Keratinocyte (primary cell): ENCODE measurements around the gene GALNT13. TPM values are rescaled to one million over a fixed set of nuclear protein-coding genes. Genes with fewer than 3 reads are reported as not detected.

Source experiments
- DNase-seq: peaks from one replicate; pipeline ENCODE4 v3.0.0-alpha.2; 2011; ENCODE audit warnings: low read depth, missing footprints, low spot score
- FAIRE-seq: peaks from 2 replicates; lab custom pipeline; 2011; peaks lifted over from hg19 to GRCh38; lab: Jason Lieb, UNC
- H2AFZ ChIP-seq: 2 replicates; pipeline ENCODE4 v1.6.0; 2012; ENCODE audit warnings: low read length, control low read depth, inconsistent platforms; ENCODE audit not compliant: control insufficient read depth
- H3K27ac ChIP-seq: 2 replicates; pipeline ENCODE4 v1.5.1; 2011; ENCODE audit warnings: low read length; ENCODE audit not compliant: control insufficient read depth, insufficient read depth
- H3K27me3 ChIP-seq: 3 replicates; pipeline ENCODE4 v1.6.0; 2011; ENCODE audit warnings: low read length; ENCODE audit not compliant: control insufficient read depth, insufficient read depth; ENCODE audit errors: extremely low read depth
- H3K36me3 ChIP-seq, 2 experiments: 2 replicates in 1 of 2; 3 replicates in 1 of 2; pipeline ENCODE4 v1.5.1; 2011; ENCODE audit warnings: low read length in 2 of 2, mild to moderate bottlenecking in 1 of 2; ENCODE audit not compliant: control insufficient read depth in 2 of 2, insufficient read depth in 2 of 2; ENCODE audit errors: extremely low read depth in 1 of 2
- H3K4me1 ChIP-seq: 3 replicates; pipeline ENCODE4 v1.5.1; 2011; ENCODE audit warnings: low read length; ENCODE audit not compliant: control insufficient read depth, insufficient read depth; ENCODE audit errors: extremely low read depth
- H3K4me2 ChIP-seq: 3 replicates; pipeline ENCODE4 v1.6.0; 2011; ENCODE audit warnings: low read depth, low read length; ENCODE audit not compliant: control insufficient read depth, insufficient read depth; ENCODE audit errors: extremely low read depth
- H3K4me3 ChIP-seq, 3 experiments: fragments of 200-600 bp in 1 of 3; sonication (generic) in 1 of 3; 2 replicates in 2 of 3; 3 replicates in 1 of 3; pipeline ENCODE4 v1.5.1; 2011 to 2016; ENCODE audit warnings: low read length in 3 of 3, mild to moderate bottlenecking in 3 of 3, control low read depth in 2 of 3, inconsistent platforms in 1 of 3, low read depth in 1 of 3, mixed read lengths in 1 of 3, mixed run types in 1 of 3, moderate library complexity in 1 of 3; ENCODE audit not compliant: control insufficient read depth in 2 of 3, insufficient read depth in 2 of 3; ENCODE audit errors: extremely low read depth in 1 of 3
- H3K79me2 ChIP-seq: 2 replicates; pipeline ENCODE4 v1.6.0; 2012; ENCODE audit warnings: low read length; ENCODE audit not compliant: control insufficient read depth, insufficient read depth
- H3K9ac ChIP-seq: 3 replicates; pipeline ENCODE4 v1.6.0; 2011; ENCODE audit warnings: low read length; ENCODE audit not compliant: control insufficient read depth, insufficient read depth; ENCODE audit errors: extremely low read depth
- H3K9me1 ChIP-seq: 3 replicates; pipeline ENCODE4 v1.6.0; 2011; ENCODE audit warnings: low read length; ENCODE audit not compliant: control insufficient read depth, insufficient read depth; ENCODE audit errors: extremely low read depth
- H3K9me3 ChIP-seq: 2 replicates; pipeline ENCODE4 v1.5.1; 2012; ENCODE audit warnings: low read depth, low read length; ENCODE audit not compliant: control insufficient read depth
- H4K20me1 ChIP-seq: 3 replicates; pipeline ENCODE4 v1.6.0; 2011; ENCODE audit warnings: low read length; ENCODE audit not compliant: control insufficient read depth, insufficient read depth; ENCODE audit errors: extremely low read depth
- CTCF ChIP-seq, 3 experiments: IDR thresholded peaks in 1 of 3; conservative IDR thresholded peaks in 1 of 3; optimal IDR thresholded peaks in 1 of 3; 2 replicates in 2 of 3; 3 replicates in 1 of 3; pipeline versions ENCODE3 to v1.5.1; 2011; ENCODE audit warnings: low read length in 3 of 3, mild to moderate bottlenecking in 3 of 3, moderate library complexity in 2 of 3, control low read depth in 1 of 3, inconsistent platforms in 1 of 3; ENCODE audit not compliant: insufficient read depth in 2 of 3; ENCODE audit errors: extremely low read depth in 1 of 3
- EZH2 ChIP-seq: IDR thresholded peaks from one replicate; pipeline ENCODE4 v1.6.1; 2012; ENCODE audit warnings: inconsistent platforms, mild to moderate bottlenecking, low read length, moderate library complexity
- dilution Hi-C: fragments of 300-500 bp; cut with MboI; formaldehyde crosslinking; loops from one replicate; pipeline ENCODE4 v1.7.0; 2020; ENCODE audit warnings: low sequenced_read_pairs; ENCODE audit not compliant: extremely low pct_ligation_motif_present
- polyA plus RNA-seq, 5 experiments: library from polyadenylated mRNA; depleted of rRNA in 3 of 5; stranded (reverse) in 3 of 5; stranded (forward) in 1 of 5; unstranded in 1 of 5; fragments of >200 nt; gene quantifications; 1 replicate in 1 of 5; 2 replicates in 3 of 5; 3 replicates in 1 of 5; pipeline versions ENCODE4 v1.2.1 to v1.2.3, GENCODE V29; 2011 to 2012; ENCODE audit warnings: missing spikeins in 2 of 5, low read depth in 1 of 5, low replicate concordance in 1 of 5

GALNT13 gene
- polyA plus RNA-seq, 1 donor (not counting 4 experiments of a cell fraction or from before 2014, with no cell fraction given): not detected

GRCh38 chr2:154133823-154134222 lies 262.1 kb downstream of the GALNT13 start:
- no peak overlapping the region for H3K9ac ChIP-seq
- no peak overlapping the region for H3K4me3 ChIP-seq
- H3K4me1 ChIP-seq: no peaks in the 10 kb centered on the region
- no peak overlapping the region for H2AFZ ChIP-seq
- H3K9me3 ChIP-seq: no peaks in the 10 kb centered on the region
- no peaks in the 10 kb centered on the region for H4K20me1 ChIP-seq
- FAIRE-seq: no peak
- H3K36me3 ChIP-seq: no peaks in the 10 kb centered on the region
- H3K9me1 ChIP-seq: no peaks in the 10 kb centered on the region
- no peak overlapping the region for H3K4me2 ChIP-seq
- no peak for DNase-seq
- H3K27ac ChIP-seq: no peak overlapping the region
- dilution Hi-C loops: no loop called here
- no peaks in the 10 kb centered on the region for H3K79me2 ChIP-seq
- TF ChIP-seq CTCF (optimal IDR thresholded peaks at IDR 0.05 in 1 of 3, IDR thresholded peaks at IDR 0.05 in 1 of 3, conservative IDR thresholded peaks at IDR 0.05 in 1 of 3; ENCODE audit: extremely low read depth in 1 of 3, insufficient read depth in 2 of 3, low read length in 3 of 3) (no peak), EZH2 (no peak)
- H3K27me3 ChIP-seq: no peaks in the 10 kb centered on the region

GRCh38 chr2:154140249-154141025 lies 268.7 kb downstream of the GALNT13 start:
- no peaks in the 10 kb centered on the region for H3K36me3 ChIP-seq
- FAIRE-seq (no peak), DNase-seq (no peak)
- H4K20me1 ChIP-seq: no peaks in the 10 kb centered on the region
- dilution Hi-C loops: no loop called here
- no peak overlapping the region for H3K9ac ChIP-seq
- no peaks in the 10 kb centered on the region for H3K79me2 ChIP-seq
- H3K4me1 ChIP-seq: no peaks in the 10 kb centered on the region
- H3K27ac ChIP-seq: no peak overlapping the region
- H3K4me3 ChIP-seq: no peak overlapping the region
- no peak overlapping the region for H2AFZ ChIP-seq
- H3K9me3 ChIP-seq: peaks cover 2% of the 10 kb centered on the region
- no peaks in the 10 kb centered on the region for H3K9me1 ChIP-seq
- H3K4me2 ChIP-seq: no peak overlapping the region
- H3K27me3 ChIP-seq: no peaks in the 10 kb centered on the region
- TF ChIP-seq CTCF (optimal IDR thresholded peaks at IDR 0.05 in 1 of 3, IDR thresholded peaks at IDR 0.05 in 1 of 3, conservative IDR thresholded peaks at IDR 0.05 in 1 of 3; ENCODE audit: extremely low read depth in 1 of 3, insufficient read depth in 2 of 3, low read length in 3 of 3): no peak
- TF ChIP-seq EZH2: no peak
